SIG-M5 (cell line): ENCODE data around the gene UVSSA.

ENCODE experiments used
- DNase-seq: peaks from one replicate; lab custom pipeline; 2025; lab: John Stamatoyannopoulos, UW

UVSSA gene

GRCh38 chr4:1396806-1397455, 49.9 kb downstream of the UVSSA start:
- DNase-seq = no peak

- no peak for DNase-seq
Measured at GRCh38 chr4:1398681-1399507, 51.9 kb downstream of the UVSSA start.

DNA sequence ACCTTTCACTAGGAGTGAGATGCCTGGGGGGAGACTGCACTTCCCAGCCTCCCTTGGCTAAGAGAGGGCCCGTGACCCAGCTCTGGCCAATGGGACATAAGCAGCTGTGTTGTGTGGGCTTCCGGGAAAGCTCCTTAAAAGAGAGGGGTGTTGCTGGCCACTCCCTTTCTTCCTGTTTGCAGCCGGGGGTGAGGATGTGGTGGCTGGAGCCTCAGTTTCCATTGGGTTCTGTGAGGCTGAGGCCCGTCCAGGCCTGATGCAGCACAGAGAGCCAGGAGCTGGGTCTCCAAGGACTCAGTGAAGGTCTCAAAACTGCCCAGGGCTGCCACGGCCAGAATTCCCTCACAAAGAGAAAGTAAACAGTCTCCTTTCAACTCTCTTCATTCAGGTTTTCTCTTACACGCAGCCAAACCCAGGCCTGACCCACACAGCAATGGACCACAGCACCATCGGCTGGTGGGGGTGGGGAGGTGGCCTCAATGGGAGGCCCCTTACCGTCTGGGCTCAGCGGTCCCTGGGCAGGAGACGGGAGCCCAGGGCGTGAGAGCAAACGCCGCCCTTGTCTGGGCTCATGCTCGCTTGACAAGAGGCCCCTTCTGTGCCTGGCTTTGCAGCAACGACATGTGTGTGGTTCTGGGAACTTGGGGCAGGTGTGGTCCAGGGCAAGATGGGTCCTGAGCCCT, 52.6 kb downstream of the UVSSA start:
- no peak for DNase-seq

DNA sequence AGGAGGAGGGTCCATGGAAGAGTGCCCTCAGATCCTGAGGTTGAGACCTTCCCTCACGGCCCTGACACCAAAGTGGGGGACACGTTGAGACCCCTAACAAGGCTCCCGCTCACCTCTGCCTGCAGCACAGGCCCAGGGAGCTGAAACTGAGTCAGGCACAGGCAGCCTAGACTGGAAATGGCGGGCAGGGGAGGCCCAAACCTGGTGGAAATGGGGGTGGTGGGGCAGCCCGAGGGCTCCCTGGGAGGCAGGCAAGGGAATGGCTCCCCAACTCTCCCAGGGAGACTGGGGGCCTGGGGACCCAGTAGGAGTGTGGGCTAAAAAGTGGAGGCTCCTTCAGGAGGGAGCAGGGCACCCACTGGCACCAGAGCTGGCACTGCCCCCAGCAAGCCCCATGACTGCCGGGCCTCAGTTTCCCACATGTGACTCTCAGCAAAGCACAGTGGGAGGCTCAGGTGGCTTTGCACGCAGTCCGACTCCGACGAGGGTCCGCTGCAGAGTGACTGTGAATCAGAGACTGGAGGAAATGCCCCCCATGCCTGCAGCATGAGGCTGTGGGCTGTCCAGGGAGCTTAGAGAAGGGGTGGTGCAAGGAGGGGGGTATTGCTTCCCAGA, 53.3 kb downstream of the UVSSA start:
- DNase-seq = no peak

DNA sequence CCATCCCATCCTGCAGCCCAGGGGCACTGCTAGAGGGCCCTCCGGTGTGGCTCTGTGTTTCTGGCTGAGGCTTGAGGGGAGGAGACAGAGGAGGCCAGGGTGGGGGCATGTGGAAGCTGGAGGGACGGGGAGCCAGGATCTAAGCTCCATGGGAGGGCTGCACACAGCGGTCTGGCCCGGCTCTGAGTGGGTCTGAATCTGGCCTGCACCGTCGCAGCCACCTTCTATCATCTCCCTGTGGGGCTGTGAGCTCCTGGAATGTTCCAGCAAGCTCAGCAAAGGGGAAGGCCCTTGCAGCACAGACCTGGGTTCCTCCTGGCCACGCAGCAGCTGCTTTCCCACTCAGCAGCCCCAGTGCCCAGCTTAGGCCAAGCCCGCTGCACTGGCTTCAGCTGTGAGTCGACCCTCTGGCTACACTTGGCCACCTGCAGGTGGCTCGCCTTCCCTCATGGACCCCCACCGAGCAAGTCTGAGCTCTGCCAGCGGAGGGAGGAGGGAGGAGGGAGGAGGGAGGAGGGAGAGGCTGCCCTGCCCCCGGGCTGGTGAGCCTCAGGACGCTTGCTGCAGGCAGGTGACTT, 53.9 kb downstream of the UVSSA start:
- DNase-seq = no peak

- DNase-seq = no peak
Measured at GRCh38 chr4:1401409-1402020, 54.5 kb downstream of the UVSSA start.

DNA sequence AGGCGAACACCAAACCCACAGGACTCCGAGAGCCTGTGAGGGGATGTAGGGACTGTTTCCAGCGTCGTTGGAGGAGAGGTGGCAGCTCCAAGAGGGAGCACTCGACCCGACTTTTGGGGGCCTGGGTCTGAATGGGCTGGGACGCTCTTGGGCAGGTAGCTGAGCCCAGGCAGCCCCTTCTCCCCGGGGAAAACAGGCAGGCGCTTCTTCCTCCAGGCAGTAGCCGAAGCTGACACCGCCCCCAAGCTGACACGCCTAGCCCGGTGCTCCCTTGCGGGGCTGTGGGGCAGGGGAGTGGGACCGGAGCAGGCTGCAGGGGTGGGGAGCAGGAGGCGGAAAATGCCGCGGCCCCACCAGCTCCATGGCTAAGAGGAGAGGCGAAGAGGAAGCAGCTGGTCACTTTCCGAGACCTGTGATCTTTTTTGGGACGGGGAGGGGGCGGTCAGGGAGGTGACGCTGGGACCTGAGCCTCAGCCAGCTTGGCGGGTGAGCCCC, 55.1 kb downstream of the UVSSA start:
- DNase-seq = no peak

- DNase-seq = no peak
Measured at GRCh38 chr4:1402516-1403091, 55.6 kb downstream of the UVSSA start.

DNA sequence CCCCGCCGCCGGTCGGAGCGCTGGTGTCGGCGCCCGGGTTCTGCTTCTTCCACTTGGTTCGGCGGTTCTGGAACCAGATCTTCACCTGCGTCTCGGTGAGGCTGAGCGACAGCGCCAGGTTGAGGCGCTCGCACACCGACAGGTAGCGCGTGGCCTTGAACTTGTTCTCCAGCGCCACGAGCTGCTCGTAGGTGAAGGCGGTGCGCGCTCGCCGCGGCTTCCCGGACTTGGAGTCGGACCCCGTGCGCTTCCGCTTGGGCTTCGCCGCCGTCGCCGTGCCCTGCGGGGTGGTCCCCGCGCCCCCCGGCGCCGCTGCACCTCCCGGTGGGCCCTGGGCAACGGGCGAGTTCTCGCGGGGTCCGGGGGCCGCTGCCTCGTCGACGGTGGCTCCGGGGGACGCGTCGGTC, 56.2 kb downstream of the UVSSA start:
- no peak for DNase-seq

DNA sequence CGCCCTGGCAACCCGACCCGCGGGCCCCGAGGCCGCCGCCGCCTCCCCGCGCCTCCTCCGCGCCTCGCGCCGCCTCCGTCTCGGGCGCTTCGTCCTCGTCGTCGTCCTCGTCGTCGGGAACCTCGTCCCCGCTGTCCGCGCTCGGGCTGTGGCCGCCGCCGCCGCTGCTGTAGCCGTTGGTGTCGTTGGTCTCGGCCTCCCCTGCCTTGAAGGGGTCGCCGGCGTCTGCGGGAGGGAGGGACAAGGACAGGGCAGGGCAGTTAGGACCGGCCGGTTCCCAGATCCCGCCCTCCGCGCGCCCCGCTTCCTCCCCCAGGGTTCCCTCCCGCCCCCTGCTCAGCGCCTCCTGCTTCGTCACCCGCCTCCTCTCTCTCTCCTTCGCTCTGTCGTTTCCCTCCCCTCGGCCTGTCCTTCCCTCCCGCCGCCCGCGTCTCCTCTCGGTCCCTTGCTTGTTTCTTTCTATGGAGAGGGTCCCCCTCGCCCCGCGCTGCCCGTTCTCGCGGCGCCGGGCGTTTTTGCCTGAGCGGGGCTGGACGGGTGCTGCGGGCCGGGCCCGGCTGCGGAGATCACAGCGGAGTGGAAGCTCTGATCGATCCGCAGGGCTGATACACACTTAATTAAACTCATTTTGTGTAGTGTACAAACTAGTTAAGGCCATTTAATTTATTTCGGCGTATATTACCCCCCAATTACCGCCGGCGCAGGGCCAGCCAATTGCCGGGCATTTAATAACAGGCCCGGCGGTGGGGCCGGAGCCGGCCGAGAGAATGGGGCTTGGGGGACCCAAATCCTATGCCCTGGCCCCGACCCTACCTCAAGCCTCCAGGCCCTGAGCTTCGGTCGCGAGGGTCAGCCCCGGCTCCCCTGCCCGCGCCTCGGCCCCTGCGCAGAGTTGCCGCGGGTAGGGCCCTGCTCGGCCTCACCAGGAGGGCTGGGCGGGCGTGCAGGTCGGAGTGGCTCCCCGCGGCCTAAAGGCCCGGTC, 56.9 kb downstream of the UVSSA start:
- no peak for DNase-seq

GRCh38 chr4:1404573-1405253, 57.7 kb downstream of the UVSSA start:
- DNase-seq = no peak

GRCh38 chr4:1405254-1405635, 58.2 kb downstream of the UVSSA start:
- DNase-seq = no peak

GRCh38 chr4:1405636-1406393, 58.8 kb downstream of the UVSSA start:
- no peak for DNase-seq

DNA sequence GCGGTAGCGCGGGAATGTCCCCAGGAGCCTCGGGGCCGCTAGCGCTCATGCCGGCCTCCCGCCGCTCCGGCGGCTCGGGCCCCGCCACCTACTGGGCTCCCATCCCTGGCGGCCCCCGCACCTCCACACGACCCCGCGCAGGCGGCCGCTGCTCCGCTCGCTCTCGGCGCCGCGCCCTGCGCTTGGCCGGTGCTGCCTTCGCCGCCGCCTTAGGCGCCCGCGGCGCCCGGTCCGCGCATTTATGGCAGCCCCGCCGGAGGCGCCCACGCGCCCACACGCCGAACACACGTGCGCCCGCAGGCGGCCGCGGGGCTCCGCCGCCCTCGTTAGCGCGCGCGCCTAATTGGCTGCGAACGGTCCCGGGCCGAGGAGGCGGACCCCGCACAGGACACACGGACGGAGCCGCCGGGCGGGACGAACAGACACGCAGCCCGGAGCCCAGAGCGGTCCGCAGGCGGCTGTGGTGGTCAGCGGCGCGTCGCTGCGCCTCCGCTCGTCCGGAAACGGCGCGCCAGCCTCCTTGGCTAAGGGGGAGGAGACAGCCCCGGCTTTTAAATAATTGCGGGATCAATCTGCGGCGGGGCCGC, 59.5 kb downstream of the UVSSA start, which contains the start of gene NKX1-1:
Gene NKX1-1, minus strand, starts transcription at position 49 of the 587 bp plus-strand sequence. Its CDS starts 0 bp downstream, at position 49.
- no peak for DNase-seq

GRCh38 chr4:1406981-1407656, 60.1 kb downstream of the UVSSA start:
- no peak for DNase-seq

GRCh38 chr4:1407657-1408333, 60.8 kb downstream of the UVSSA start:
- DNase-seq = no peak

DNA sequence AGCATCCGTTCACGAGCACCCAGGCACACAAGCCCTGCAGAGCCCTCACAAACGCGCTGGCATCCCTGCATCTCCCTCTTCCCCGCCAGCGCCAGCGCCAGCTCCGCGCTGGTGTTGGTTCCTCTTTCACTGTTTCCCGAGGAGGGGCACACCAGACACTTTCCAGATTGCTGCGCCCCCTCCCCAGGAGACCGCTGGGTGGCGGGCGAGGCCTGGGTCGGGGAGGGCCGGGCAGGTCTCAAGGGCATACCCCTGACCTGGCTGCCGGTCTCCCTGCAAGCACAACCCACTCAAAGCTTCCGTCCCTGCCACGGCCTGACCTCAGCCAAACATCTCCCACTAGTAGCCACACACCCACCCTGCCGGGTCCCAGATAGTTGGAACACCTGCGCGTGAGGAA, 61.4 kb downstream of the UVSSA start:
- DNase-seq = no peak
